Endothelial cell of umbilical vein (primary cell): ENCODE data around the gene PCID2. TPM values are rescaled to one million over a fixed set of nuclear protein-coding genes. Genes with fewer than 3 reads are reported as not detected.

Experiments
- BruUV-seq: library from RNA; stranded (reverse); fragments of 400-500 nt; replicated peaks from 2 replicates; lab custom pipeline; 2021; lab: Mats Ljungman, UMichigan
- CTCF ChIA-PET: fragments of 300-600, 350-600 bp; sonication (Branson Sonifier 250); formaldehyde crosslinking; loops from one replicate; lab custom pipeline; 2021; ENCODE audit warnings: antibody characterized with exemption, inconsistent platforms; lab: Charles Lee
- POLR2A ChIA-PET: fragments of 300-600, 350-600 bp; sonication (Branson Sonifier 250); formaldehyde crosslinking; loops from one replicate; lab custom pipeline; 2021; ENCODE audit warnings: antibody characterized with exemption, inconsistent platforms; lab: Charles Lee
- DNase-seq: peaks from one replicate; pipeline ENCODE4 v3.0.0-alpha.2; 2011; ENCODE audit warnings: low read depth, low spot score
- FAIRE-seq: peaks from 2 replicates; lab custom pipeline; 2011; peaks lifted over from hg19 to GRCh38; lab: Jason Lieb, UNC
- H2AFZ ChIP-seq: 2 replicates; pipeline ENCODE4 v1.6.0; 2012; ENCODE audit warnings: low read depth, low read length, control low read depth, inconsistent platforms
- H3K27ac ChIP-seq: 2 replicates; pipeline ENCODE4 v1.5.1; 2011; ENCODE audit warnings: low read depth, mild to moderate bottlenecking, control low read depth, low read length, moderate library complexity; ENCODE audit not compliant: insufficient read depth
- H3K27me3 ChIP-seq, 2 experiments: 2 replicates each; pipeline versions ENCODE4 v1.6.0 to v1.6.1; 2011; ENCODE audit warnings: low read length in 2 of 2, mixed read lengths in 1 of 2; ENCODE audit not compliant: control insufficient read depth in 2 of 2, insufficient read depth in 2 of 2
- H3K36me3 ChIP-seq, 2 experiments: 2 replicates in 1 of 2; 3 replicates in 1 of 2; pipeline ENCODE4 v1.5.1; 2011; ENCODE audit warnings: low read length in 2 of 2, mild to moderate bottlenecking in 1 of 2, moderate library complexity in 1 of 2; ENCODE audit not compliant: control insufficient read depth in 2 of 2, insufficient read depth in 2 of 2; ENCODE audit errors: extremely low read depth in 1 of 2
- H3K4me1 ChIP-seq: 3 replicates; pipeline ENCODE4 v1.5.1; 2011; ENCODE audit warnings: mild to moderate bottlenecking, low read length; ENCODE audit not compliant: control insufficient read depth, insufficient read depth; ENCODE audit errors: extremely low read depth
- H3K4me2 ChIP-seq: 2 replicates; pipeline ENCODE4 v1.6.1; 2011; ENCODE audit warnings: low read length, control low read depth, mixed read lengths; ENCODE audit not compliant: insufficient read depth
- H3K4me3 ChIP-seq, 3 experiments: fragments of 200-600 bp in 1 of 3; sonication (generic), shearing (Covaris generic) in 1 of 3; replicated peaks in 1 of 3; 2 replicates each; pipeline ENCODE4 v1.5.1; 2011 to 2016; ENCODE audit warnings: control low read depth in 3 of 3, low read length in 3 of 3, mild to moderate bottlenecking in 2 of 3, inconsistent platforms in 1 of 3, low read depth in 1 of 3, moderate library complexity in 1 of 3; ENCODE audit not compliant: insufficient read depth in 1 of 3
- H3K79me2 ChIP-seq: 2 replicates; pipeline ENCODE4 v1.6.0; 2012; ENCODE audit warnings: low read length, inconsistent platforms; ENCODE audit not compliant: control insufficient read depth, insufficient read depth
- H3K9ac ChIP-seq: replicated peaks from 2 replicates; pipeline ENCODE3; 2011; ENCODE audit warnings: low read length, control low read depth; ENCODE audit not compliant: insufficient read depth; ENCODE audit errors: extremely low read depth
- H3K9me1 ChIP-seq: replicated peaks from 3 replicates; pipeline ENCODE4 v1.6.0; 2011; ENCODE audit warnings: mild to moderate bottlenecking, low read length; ENCODE audit not compliant: control insufficient read depth, insufficient read depth; ENCODE audit errors: extremely low read depth
- H3K9me3 ChIP-seq: replicated peaks from 2 replicates; pipeline ENCODE4 v1.5.1; 2012; ENCODE audit warnings: low read length, inconsistent platforms; ENCODE audit not compliant: control insufficient read depth, insufficient read depth
- H4K20me1 ChIP-seq: replicated peaks from 2 replicates; pipeline ENCODE3; 2011; ENCODE audit warnings: mild to moderate bottlenecking, low read length; ENCODE audit not compliant: control insufficient read depth, insufficient read depth; ENCODE audit errors: extremely low read depth
- CTCF ChIP-seq, 2 donors: IDR thresholded peaks; 1 replicate in 1 of 2; 2 replicates in 1 of 2; pipeline ENCODE4 v1.5.1; 2011; ENCODE audit warnings: low read length in 2 of 2, mild to moderate bottlenecking in 2 of 2, moderate library complexity in 2 of 2, control low read depth in 1 of 2, inconsistent platforms in 1 of 2, low read depth in 1 of 2; ENCODE audit not compliant: insufficient read depth in 1 of 2; ENCODE audit errors: extremely low read depth in 1 of 2
- EZH2 ChIP-seq: IDR thresholded peaks from 2 replicates; pipeline ENCODE4 v1.6.1; 2012; ENCODE audit warnings: borderline replicate concordance, low read depth, mild to moderate bottlenecking, moderate library complexity, low read length, inconsistent platforms; ENCODE audit not compliant: severe bottlenecking
- FOS ChIP-seq: IDR thresholded peaks from 2 replicates; pipeline ENCODE4 v1.6.1; 2011; ENCODE audit warnings: mild to moderate bottlenecking, low read length, moderate library complexity, borderline replicate concordance; ENCODE audit not compliant: insufficient read depth
- GATA2 ChIP-seq: IDR thresholded peaks from 2 replicates; pipeline ENCODE4 v1.7.0; 2011; ENCODE audit warnings: low read depth, mild to moderate bottlenecking, moderate library complexity, mixed read lengths, low read length; ENCODE audit not compliant: insufficient read length, insufficient read depth
- JUN ChIP-seq: IDR thresholded peaks from 2 replicates; pipeline ENCODE4 v1.6.1; 2011; ENCODE audit warnings: borderline replicate concordance, low read depth; ENCODE audit not compliant: insufficient read length, insufficient read depth
- MAX ChIP-seq: IDR thresholded peaks from 2 replicates; pipeline ENCODE4 v1.6.1; 2011; ENCODE audit not compliant: insufficient read depth, insufficient read length
- MYC ChIP-seq: IDR thresholded peaks from one replicate; pipeline ENCODE4 v1.6.1; 2011; ENCODE audit warnings: mild to moderate bottlenecking, low read depth, low read length
- POLR2A ChIP-seq: IDR thresholded peaks from 2 replicates; pipeline ENCODE4 v1.6.1; 2012; ENCODE audit warnings: low read depth, mild to moderate bottlenecking, control low read depth, low read length
- POLR2AphosphoS5 ChIP-seq: IDR thresholded peaks from 2 replicates; pipeline ENCODE4 v1.6.1; 2012; ENCODE audit warnings: low read depth, mild to moderate bottlenecking, control low read depth, low read length, moderate library complexity; ENCODE audit not compliant: insufficient read depth
- dilution Hi-C: fragments of 300-500 bp; cut with MboI; formaldehyde crosslinking; loops from one replicate; pipeline ENCODE4 v1.15.0; 2019; ENCODE audit warnings: low sequenced_read_pairs; ENCODE audit not compliant: extremely low pct_ligation_motif_present
- intact Hi-C: fragments of 100-400 bp; cut with micrococcal nuclease; formaldehyde crosslinking; loops from one replicate; pipeline ENCODE4 v1.10.0; 2022
- polyA plus RNA-seq, 4 experiments: library from polyadenylated mRNA; depleted of rRNA in 3 of 4; stranded (reverse) in 3 of 4; unstranded in 1 of 4; fragments of >200 nt; gene quantifications; 2 replicates each; pipeline versions ENCODE4 v1.2.1 to v1.2.3, GENCODE V29; 2011 to 2012; ENCODE audit warnings: missing spikeins in 1 of 4
- total RNA-seq: library from RNA; stranded (reverse); gene quantifications from 2 replicates; pipeline ENCODE4 v1.2.3, GENCODE V29; 2021

Gene PCID2
- total and polyA plus RNA-seq, 2 donors (not counting 3 experiments of a cell fraction or from before 2014, with no cell fraction given): 52.1 to 55.6 TPM

- H3K4me3 ChIP-seq: no peak overlapping the region
- H2AFZ ChIP-seq: no peak overlapping the region
- dilution Hi-C loops (no loop called here), intact Hi-C loops (no loop called here)
- BruUV-seq: no TSS peak
- H3K9ac ChIP-seq: no peak overlapping the region
- H3K9me3 ChIP-seq: no peaks in the 10 kb centered on the region
- FAIRE-seq (no peak), DNase-seq (no peak)
- POLR2A ChIA-PET: no interaction called here
- no peaks in the 10 kb centered on the region for H4K20me1 ChIP-seq
- CTCF ChIA-PET: no interaction called here
- no peak overlapping the region for H3K4me2 ChIP-seq
- TF ChIP-seq FOS: no peak
- H3K9me1 ChIP-seq: no peaks in the 10 kb centered on the region
- H3K79me2 ChIP-seq: no peaks in the 10 kb centered on the region
- no peaks in the 10 kb centered on the region for H3K4me1 ChIP-seq
- no peaks in the 10 kb centered on the region for H3K27me3 ChIP-seq
- H3K27ac ChIP-seq: no peak overlapping the region
- H3K36me3 ChIP-seq: peaks cover 15 to 17% of the 10 kb centered on the region in 2 experiments
These were observed 24.6 kb upstream of the PCID2 start for GRCh38 chr13:113233101-113233500.

- POLR2A ChIA-PET: no interaction called here
- no peak for DNase-seq
- Histone ChIP-seq H4K20me1 (no peaks in the 10 kb centered on the region), H3K4me2 (no peak overlapping the region), H3K4me1 (no peaks in the 10 kb centered on the region), H3K27ac (no peak overlapping the region), H3K9me3 (no peaks in the 10 kb centered on the region), H3K36me3 (peaks cover 17% of the 10 kb centered on the region in 2 experiments), H3K27me3 (no peaks in the 10 kb centered on the region), H3K4me3 (no peak overlapping the region), H3K79me2 (no peaks in the 10 kb centered on the region), H3K9ac (no peak overlapping the region), H2AFZ (no peak overlapping the region), H3K9me1 (no peaks in the 10 kb centered on the region)
- intact Hi-C loops: no loop called here
- TSS peak; percentile 1 for BruUV-seq
- CTCF ChIA-PET: no interaction called here
- FAIRE-seq: no peak
- dilution Hi-C loops: no loop called here
- no peak for TF ChIP-seq GATA2
- no peak for TF ChIP-seq FOS
- TF ChIP-seq MYC: no peak
- TF ChIP-seq POLR2A: no peak
- no peak for TF ChIP-seq CTCF (IDR thresholded peaks at IDR 0.05; ENCODE audit: extremely low read depth in 1 of 2, insufficient read depth in 1 of 2, low read depth in 1 of 2, low read length in 2 of 2)
- TF ChIP-seq POLR2AphosphoS5: no peak
- no peak for TF ChIP-seq MAX
- TF ChIP-seq EZH2: no peak
- no peak for TF ChIP-seq JUN
These were observed 23.9 kb upstream of the PCID2 start for GRCh38 chr13:113232208-113233003.
